Ectodermal cell (in vitro differentiated cells): Measurements from ENCODE around the gene JUN.

Experiments
- H3K27ac ChIP-seq: 2 replicates; pipeline ENCODE4 v1.7.0; 2013; ENCODE audit warnings: mild to moderate bottlenecking, low read depth, low read length; ENCODE audit not compliant: insufficient read depth, poor library complexity, severe bottlenecking
- H3K27me3 ChIP-seq: 2 replicates; pipeline ENCODE4 v1.7.0; 2013; ENCODE audit warnings: mild to moderate bottlenecking, low read length; ENCODE audit not compliant: insufficient read depth, control insufficient read depth, poor library complexity, severe bottlenecking
- H3K36me3 ChIP-seq: one replicate; pipeline ENCODE4 v1.7.0; 2013; ENCODE audit warnings: low read length; ENCODE audit not compliant: control insufficient read depth, insufficient read depth
- H3K4me1 ChIP-seq: one replicate; pipeline ENCODE4 v1.7.0; 2013; ENCODE audit warnings: low read length; ENCODE audit not compliant: control insufficient read depth, insufficient read depth
- H3K4me3 ChIP-seq: 2 replicates; pipeline ENCODE4 v1.7.0; 2013; ENCODE audit warnings: low read depth, low read length, control low read depth; ENCODE audit not compliant: insufficient read depth
- H3K9me3 ChIP-seq: 2 replicates; pipeline ENCODE4 v1.7.0; 2013; ENCODE audit warnings: mild to moderate bottlenecking, low read length, moderate library complexity; ENCODE audit not compliant: control insufficient read depth
- WGBS, 2 experiments: methylation state at CpG; one replicate each; pipeline ENCODE4 v1.1.7; 2013; ENCODE audit warnings: missing lambda C conversion rate in 2 of 2; 5-methylcytosine and 5-hydroxymethylcytosine counted together

Gene JUN

GRCh38 chr1:58778385-58779000, 5.4 kb downstream of the JUN start:
- WGBS, 2 experiments: 81 to 92% methylated on average over 3 of the region's 3 CpGs
- H3K27me3 ChIP-seq: peaks cover 32% of the 10 kb centered on the region
- peaks cover 11% of the 10 kb centered on the region for H3K4me1 ChIP-seq
- no peak overlapping the region for H3K27ac ChIP-seq
- no peak overlapping the region for H3K4me3 ChIP-seq
- no peaks in the 10 kb centered on the region for H3K9me3 ChIP-seq
- no peaks in the 10 kb centered on the region for H3K36me3 ChIP-seq

- Histone ChIP-seq H3K27me3 (no peaks in the 10 kb centered on the region), H3K9me3 (no peaks in the 10 kb centered on the region), H3K4me1 (peaks cover 3% of the 10 kb centered on the region), H3K4me3 (no peak overlapping the region), H3K36me3 (no peaks in the 10 kb centered on the region), H3K27ac (no peak overlapping the region)
- 83 to 87% methylated on average over 1 of the region's 1 CpG for WGBS, 2 experiments
These were observed 9.8 kb downstream of the JUN start for GRCh38 chr1:58774027-58774426.

DNA sequence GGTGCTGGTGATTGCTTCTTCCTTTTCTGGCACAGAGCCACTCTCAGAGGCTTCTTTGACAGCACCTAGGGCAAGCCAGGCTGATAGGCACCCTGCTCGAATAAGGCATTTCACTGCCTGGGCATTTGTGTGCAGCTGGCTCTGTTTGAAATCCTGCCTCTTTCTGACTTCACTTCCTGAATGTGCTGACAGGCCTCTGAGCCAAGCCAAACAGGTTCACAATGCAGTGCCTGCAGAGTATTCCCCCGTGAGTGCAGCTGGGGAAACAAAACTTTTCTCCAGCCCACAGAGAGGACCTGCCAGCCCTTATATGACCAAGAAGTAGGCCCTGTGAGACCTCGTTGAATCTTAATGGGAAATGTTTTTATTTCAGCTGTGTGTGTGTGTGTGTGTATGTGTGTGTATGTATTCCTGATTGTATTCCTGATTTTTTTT, 10.4 kb downstream of the JUN start:
- no peaks in the 10 kb centered on the region for H3K36me3 ChIP-seq
- WGBS, 2 experiments: 49 to 54% methylated on average over 3 of the region's 3 CpGs
- no peak overlapping the region for H3K4me3 ChIP-seq
- H3K27me3 ChIP-seq: no peaks in the 10 kb centered on the region
- no peaks in the 10 kb centered on the region for H3K9me3 ChIP-seq
- H3K4me1 ChIP-seq: peaks cover 3% of the 10 kb centered on the region
- H3K27ac ChIP-seq: no peak overlapping the region

DNA sequence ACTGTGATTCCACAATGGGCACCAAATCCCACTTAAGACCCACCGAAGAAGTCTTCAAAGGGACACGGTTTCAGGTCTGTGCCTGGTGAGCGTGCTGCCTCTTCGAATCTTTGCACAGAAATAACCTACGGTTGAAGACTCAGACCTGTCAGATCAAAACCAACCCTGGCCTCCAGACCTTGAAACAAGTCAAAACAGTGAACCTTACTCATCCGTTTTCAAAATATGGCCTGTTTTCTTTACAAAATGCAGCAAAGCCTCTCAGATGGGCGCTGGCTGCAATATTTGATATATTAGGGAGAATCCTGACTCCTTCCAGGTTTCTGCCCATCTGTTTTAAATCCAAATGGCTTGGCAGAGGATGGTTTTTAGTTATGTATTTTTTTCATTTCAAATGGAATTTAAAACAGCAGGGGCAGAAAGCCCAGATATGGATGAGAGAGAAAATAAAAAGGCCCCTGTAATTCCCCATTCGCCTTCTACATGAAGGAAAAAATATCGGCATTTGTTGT, 14.0 kb downstream of the JUN start:
- Histone ChIP-seq H3K27me3 (no peaks in the 10 kb centered on the region), H3K4me1 (peaks cover 3% of the 10 kb centered on the region), H3K9me3 (no peaks in the 10 kb centered on the region), H3K4me3 (no peak overlapping the region), H3K36me3 (no peaks in the 10 kb centered on the region), H3K27ac (no peak overlapping the region)
- 91 to 94% methylated on average over 9 of the region's 9 CpGs for WGBS, 2 experiments

- no peak overlapping the region for H3K27ac ChIP-seq
- H3K4me3 ChIP-seq: no peak overlapping the region
- H3K27me3 ChIP-seq: no peaks in the 10 kb centered on the region
- no peaks in the 10 kb centered on the region for H3K9me3 ChIP-seq
- peaks cover 3% of the 10 kb centered on the region for H3K4me1 ChIP-seq
- H3K36me3 ChIP-seq: no peaks in the 10 kb centered on the region
- WGBS, 2 experiments: 59 to 60% methylated on average over 19 to 20 of the region's 22 CpGs
These were observed 14.7 kb downstream of the JUN start for GRCh38 chr1:58768971-58769808.

GRCh38 chr1:58768191-58768731, 15.6 kb downstream of the JUN start:
- Histone ChIP-seq H3K36me3 (no peaks in the 10 kb centered on the region), H3K9me3 (no peaks in the 10 kb centered on the region), H3K4me1 (peaks cover 2% of the 10 kb centered on the region), H3K4me3 (no peak overlapping the region), H3K27me3 (no peaks in the 10 kb centered on the region), H3K27ac (no peak overlapping the region)
- 96% methylated on average over 5 of the region's 5 CpGs for WGBS, 2 experiments

- no peaks in the 10 kb centered on the region for H3K27me3 ChIP-seq
- no peaks in the 10 kb centered on the region for H3K4me1 ChIP-seq
- 89 to 100% methylated on average over 1 of the region's 1 CpG for WGBS, 2 experiments
- H3K36me3 ChIP-seq: no peaks in the 10 kb centered on the region
- no peaks in the 10 kb centered on the region for H3K9me3 ChIP-seq
- no peak overlapping the region for H3K27ac ChIP-seq
- H3K4me3 ChIP-seq: no peak overlapping the region
These were observed 16.7 kb downstream of the JUN start for GRCh38 chr1:58767143-58767542.

DNA sequence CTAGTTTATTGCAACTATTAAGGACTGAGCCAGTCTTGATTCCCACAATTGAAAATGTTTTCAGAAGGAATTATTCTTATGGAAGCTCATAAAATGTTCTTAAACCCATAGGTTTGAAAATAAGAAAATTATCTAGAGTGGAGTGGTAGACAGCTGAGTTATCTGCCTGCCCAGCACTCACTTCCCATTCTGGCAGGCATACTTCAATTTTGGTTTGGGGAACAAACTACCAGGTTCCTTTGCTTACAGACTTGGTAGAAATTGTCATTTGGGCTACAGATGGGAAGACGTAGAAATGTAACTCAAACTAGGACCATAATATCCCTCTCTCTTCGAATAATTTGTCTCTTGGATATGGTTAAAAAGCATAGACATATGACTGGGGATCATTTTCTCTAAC, 18.4 kb downstream of the JUN start:
- Histone ChIP-seq H3K27me3 (no peaks in the 10 kb centered on the region), H3K4me3 (no peak overlapping the region), H3K9me3 (no peaks in the 10 kb centered on the region), H3K4me1 (no peaks in the 10 kb centered on the region), H3K27ac (no peak overlapping the region), H3K36me3 (no peaks in the 10 kb centered on the region)
- 83 to 97% methylated on average over 2 of the region's 2 CpGs for WGBS, 2 experiments

DNA sequence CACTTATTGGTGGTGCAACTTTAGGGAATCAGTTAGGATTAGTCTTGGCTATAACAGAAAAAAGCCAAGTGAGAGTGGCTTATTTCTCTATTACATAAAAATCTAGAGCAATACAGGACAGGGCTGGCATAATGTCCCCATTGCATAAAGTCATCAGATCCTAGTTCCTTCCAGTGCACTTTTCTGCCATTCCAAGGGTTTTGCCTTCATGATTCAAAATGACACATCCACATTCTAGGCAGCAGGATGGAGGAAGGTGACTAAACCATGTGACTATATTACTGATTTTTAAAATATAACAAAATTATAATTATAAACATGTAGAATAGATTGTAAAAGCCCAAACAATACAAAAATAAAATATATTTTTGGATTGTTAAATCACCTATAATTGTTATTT, 18.8 kb downstream of the JUN start:
- Histone ChIP-seq H3K9me3 (no peaks in the 10 kb centered on the region), H3K36me3 (no peaks in the 10 kb centered on the region), H3K4me3 (no peak overlapping the region), H3K27me3 (no peaks in the 10 kb centered on the region), H3K4me1 (no peaks in the 10 kb centered on the region), H3K27ac (no peak overlapping the region)

GRCh38 chr1:58764294-58764978, 19.4 kb downstream of the JUN start:
- 66 to 72% methylated on average over 3 of the region's 3 CpGs for WGBS, 2 experiments
- no peaks in the 10 kb centered on the region for H3K27me3 ChIP-seq
- H3K4me3 ChIP-seq: no peak overlapping the region
- no peaks in the 10 kb centered on the region for H3K4me1 ChIP-seq
- H3K27ac ChIP-seq: no peak overlapping the region
- no peaks in the 10 kb centered on the region for H3K36me3 ChIP-seq
- no peaks in the 10 kb centered on the region for H3K9me3 ChIP-seq
